ENCODE measurements around the gene AP1G2.

AP1G2 gene

GRCh38 chr14:23562822-23563472, 4.6 kb downstream of the AP1G2 start:
- peak; percentile 72 for DNase-seq
- peak; percentile 90 for TF ChIP-seq CTCF (IDR thresholded peaks at IDR 0.05; ENCODE audit: low read depth, low read length)
- peaks cover 55% of the 10 kb centered on the region for H3K36me3 ChIP-seq
- no peak overlapping the region for H3K4me3 ChIP-seq (ENCODE audit: low read depth, low read length)
- no peak overlapping the region for H3K27ac ChIP-seq
- no peaks in the 10 kb centered on the region for H3K9me3 ChIP-seq (ENCODE audit: severe bottlenecking)
- no peaks in the 10 kb centered on the region for H3K27me3 ChIP-seq (ENCODE audit: insufficient read depth, low read depth, severe bottlenecking)

GRCh38 chr14:23561873-23562821, 5.4 kb downstream of the AP1G2 start:
- Histone ChIP-seq H3K27ac (no peak overlapping the region), H3K4me3 (ENCODE audit: low read depth, low read length) (no peak overlapping the region), H3K27me3 (ENCODE audit: insufficient read depth, low read depth, severe bottlenecking) (no peaks in the 10 kb centered on the region), H3K36me3 (peaks cover 55% of the 10 kb centered on the region), H3K9me3 (ENCODE audit: severe bottlenecking) (no peaks in the 10 kb centered on the region)
- no peak for TF ChIP-seq CTCF (IDR thresholded peaks at IDR 0.05; ENCODE audit: low read depth, low read length)
- DNase-seq, result no peak

GRCh38 chr14:23561259-23561658, 6.3 kb downstream of the AP1G2 start:
- DNase-seq, result no peak
- H3K36me3 ChIP-seq, result peaks cover 55% of the 10 kb centered on the region
- no peak overlapping the region for H3K27ac ChIP-seq
- no peaks in the 10 kb centered on the region for H3K27me3 ChIP-seq (ENCODE audit: insufficient read depth, low read depth, severe bottlenecking)
- H3K9me3 ChIP-seq (ENCODE audit: severe bottlenecking), result no peaks in the 10 kb centered on the region
- TF ChIP-seq CTCF (IDR thresholded peaks at IDR 0.05; ENCODE audit: low read depth, low read length), result no peak
- H3K4me3 ChIP-seq (ENCODE audit: low read depth, low read length), result no peak overlapping the region

GRCh38 chr14:23559926-23560520, 7.6 kb downstream of the AP1G2 start:
- Histone ChIP-seq H3K27ac (no peak overlapping the region; the same call in 1 of the 2 replicates), H3K36me3 (peaks cover 51% of the 10 kb centered on the region), H3K9me3 (ENCODE audit: severe bottlenecking) (no peaks in the 10 kb centered on the region), H3K4me3 (ENCODE audit: low read depth, low read length) (no peak overlapping the region), H3K27me3 (ENCODE audit: insufficient read depth, low read depth, severe bottlenecking) (no peaks in the 10 kb centered on the region)
- DNase-seq, result no peak
- TF ChIP-seq CTCF (IDR thresholded peaks at IDR 0.05; ENCODE audit: low read depth, low read length), result no peak

GRCh38 chr14:23559010-23559925, 8.3 kb downstream of the AP1G2 start:
- DNase-seq, result peak; percentile 85
- no peaks in the 10 kb centered on the region for H3K27me3 ChIP-seq (ENCODE audit: insufficient read depth, low read depth, severe bottlenecking)
- peak; percentile 87 for TF ChIP-seq CTCF (IDR thresholded peaks at IDR 0.05; ENCODE audit: low read depth, low read length)
- H3K36me3 ChIP-seq, result peaks cover 46% of the 10 kb centered on the region
- H3K4me3 ChIP-seq (ENCODE audit: low read depth, low read length), result no peak overlapping the region
- H3K27ac ChIP-seq, result peak overlapping the region; percentile 49
- H3K9me3 ChIP-seq (ENCODE audit: severe bottlenecking), result no peaks in the 10 kb centered on the region

Data from WERI-Rb-1 (cell line).